ENCODE data around the gene G2E3. TPM values are rescaled to one million over a fixed set of nuclear protein-coding genes. Genes with fewer than 3 reads are reported as not detected.
A peak's percentile ranks its signal among the peaks of the same experiment; 100 is the strongest.
"Not testable (repeated sequence)": the region's sequence is repeated elsewhere in the genome, so short reads cannot be mapped to it uniquely, and the experiment has no call there.

Gene G2E3
- polyA plus RNA-seq, 1 donor = 16.0 TPM

DNA sequence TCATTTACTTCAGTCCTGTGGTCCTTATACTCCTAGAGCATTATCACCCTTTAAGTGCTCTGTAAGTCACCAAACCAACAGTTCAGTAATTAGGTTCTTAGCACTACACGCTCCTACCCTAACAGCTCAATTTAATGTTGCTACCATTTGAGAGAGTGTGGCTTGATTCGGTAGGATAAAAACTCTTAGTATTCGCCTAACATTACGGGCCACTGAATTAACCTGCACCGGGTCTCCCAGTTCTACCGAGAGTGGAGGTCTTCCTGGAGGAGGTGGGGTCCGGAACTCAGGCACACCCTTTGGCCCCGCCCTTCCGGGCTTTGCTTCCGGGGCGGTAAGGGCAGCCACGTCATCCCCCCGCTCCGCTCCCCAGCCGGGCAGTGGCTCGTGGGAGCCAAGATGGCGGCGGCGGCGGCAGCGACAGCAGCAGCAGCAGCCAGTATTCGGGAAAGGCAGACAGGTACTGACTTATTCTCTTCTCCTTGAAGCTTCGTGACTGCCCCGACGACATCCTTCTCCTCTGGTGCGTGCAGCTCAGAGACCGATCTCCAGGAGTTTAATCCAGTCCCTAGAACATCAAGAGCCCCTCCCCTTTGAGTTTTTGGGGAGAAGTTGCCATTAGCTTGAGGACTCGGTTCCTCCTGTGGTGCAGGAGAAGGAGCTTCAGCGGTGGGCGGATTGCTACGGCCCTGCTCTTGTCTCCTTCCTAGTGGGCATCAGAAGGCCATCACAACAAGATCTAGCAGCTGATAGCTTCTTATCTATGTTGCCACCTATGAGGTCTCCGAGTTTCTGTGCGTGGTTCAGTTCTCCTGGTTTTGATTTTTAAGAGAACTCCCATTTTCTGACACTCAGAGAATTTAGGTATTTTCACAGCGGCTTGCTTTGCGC lies 63.2 kb downstream of the G2E3 start, which contains the start of gene SCFD1:
SCFD1 (plus strand) TSS at position 380 of the 891 bp plus-strand sequence; CDS start at position 400, 20 bp downstream.
- 0% methylated on average over 4 of the region's 35 CpGs for WGBS (ENCODE audit: insufficient coverage, low lambda C conversion rate)
- H3K36me3 ChIP-seq (ENCODE audit: control insufficient read depth, insufficient read depth, low read length) = no peaks in the 10 kb centered on the region
- H3K27ac ChIP-seq (ENCODE audit: low read length) = peak within 1 kb of the TSS; percentile 95
- no peaks in the 10 kb centered on the region for H3K4me1 ChIP-seq (ENCODE audit: control insufficient read depth, insufficient read depth, low read length)
- DNase-seq = peak; percentile 93 to 96
- no peaks in the 10 kb centered on the region for H3K27me3 ChIP-seq (ENCODE audit: control insufficient read depth, insufficient read depth, low read length)
- H3K9me3 ChIP-seq (ENCODE audit: control insufficient read depth, low read depth, low read length) = no peaks in the 10 kb centered on the region
- peak within 1 kb of the TSS; percentile 92 for H3K4me3 ChIP-seq (ENCODE audit: low read length)

DNA sequence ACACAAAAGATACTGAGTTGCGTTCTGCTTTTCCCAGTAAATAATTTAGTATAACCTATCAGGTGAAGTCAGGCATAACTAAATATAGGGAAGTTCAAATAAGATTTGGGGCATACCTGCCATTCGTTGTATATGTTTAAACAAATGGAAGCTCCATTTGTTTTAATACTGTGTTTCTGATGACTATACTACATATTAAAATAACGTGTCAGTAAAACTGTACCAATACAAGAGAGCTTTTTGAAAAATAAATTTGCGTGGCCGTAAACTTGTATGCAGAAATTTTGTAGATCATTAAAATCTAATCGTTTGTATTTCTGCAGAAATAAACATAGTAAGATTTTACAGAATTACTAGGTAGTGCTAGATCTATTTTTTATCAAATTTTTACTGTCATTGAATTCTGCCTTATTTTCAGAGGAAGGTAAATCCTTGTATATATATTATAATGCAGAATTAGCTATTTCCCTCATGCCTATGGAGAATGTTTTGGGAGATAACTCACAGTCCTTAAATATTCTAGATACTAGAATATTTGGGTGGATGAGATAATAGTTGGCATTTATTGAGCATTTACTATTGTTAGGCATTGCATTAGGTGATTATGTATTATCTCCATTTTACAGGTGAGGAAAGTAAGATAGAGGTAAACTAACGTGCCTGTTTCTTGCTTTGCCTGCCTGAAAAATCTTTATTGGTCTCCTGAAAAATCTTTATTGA lies 64.6 kb downstream of the G2E3 start:
- WGBS (ENCODE audit: insufficient coverage, low lambda C conversion rate) = 87% methylated on average over 5 of the region's 7 CpGs
- H3K27ac ChIP-seq (ENCODE audit: low read length) = no peak overlapping the region

DNA sequence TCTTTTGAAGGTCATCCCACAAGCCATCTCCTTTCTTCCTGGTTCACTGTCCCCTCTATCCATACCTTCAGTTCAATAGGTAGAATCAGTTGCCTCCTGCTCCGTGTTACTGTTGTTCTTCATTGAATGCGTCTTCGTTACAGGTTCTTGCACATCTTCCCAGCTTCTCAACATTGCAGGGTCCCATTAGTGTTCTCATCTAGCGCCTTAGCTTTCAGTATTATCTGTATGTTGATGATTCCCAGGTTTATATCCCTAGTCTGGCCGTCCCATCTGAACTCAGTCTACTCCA lies 65.1 kb downstream of the G2E3 start:
- Histone ChIP-seq H3K27ac (ENCODE audit: low read length) (no peak overlapping the region), H3K27me3 (ENCODE audit: control insufficient read depth, insufficient read depth, low read length) (no peaks in the 10 kb centered on the region), H3K9me3 (ENCODE audit: control insufficient read depth, low read depth, low read length) (no peaks in the 10 kb centered on the region), H3K4me1 (ENCODE audit: control insufficient read depth, insufficient read depth, low read length) (no peaks in the 10 kb centered on the region), H3K36me3 (ENCODE audit: control insufficient read depth, insufficient read depth, low read length) (no peaks in the 10 kb centered on the region), H3K4me3 (ENCODE audit: low read length) (no peak overlapping the region)
- DNase-seq = no peak
- WGBS (ENCODE audit: insufficient coverage, low lambda C conversion rate) = 100% methylated on average over 1 of the region's 5 CpGs

More for the DNA sequence above, 64.6 kb downstream of the G2E3 start:
- DNase-seq = no peak
- Histone ChIP-seq H3K36me3 (ENCODE audit: control insufficient read depth, insufficient read depth, low read length) (no peaks in the 10 kb centered on the region), H3K9me3 (ENCODE audit: control insufficient read depth, low read depth, low read length) (no peaks in the 10 kb centered on the region), H3K4me3 (ENCODE audit: low read length) (peak overlapping the region; percentile 92), H3K4me1 (ENCODE audit: control insufficient read depth, insufficient read depth, low read length) (no peaks in the 10 kb centered on the region), H3K27me3 (ENCODE audit: control insufficient read depth, insufficient read depth, low read length) (no peaks in the 10 kb centered on the region)

DNA sequence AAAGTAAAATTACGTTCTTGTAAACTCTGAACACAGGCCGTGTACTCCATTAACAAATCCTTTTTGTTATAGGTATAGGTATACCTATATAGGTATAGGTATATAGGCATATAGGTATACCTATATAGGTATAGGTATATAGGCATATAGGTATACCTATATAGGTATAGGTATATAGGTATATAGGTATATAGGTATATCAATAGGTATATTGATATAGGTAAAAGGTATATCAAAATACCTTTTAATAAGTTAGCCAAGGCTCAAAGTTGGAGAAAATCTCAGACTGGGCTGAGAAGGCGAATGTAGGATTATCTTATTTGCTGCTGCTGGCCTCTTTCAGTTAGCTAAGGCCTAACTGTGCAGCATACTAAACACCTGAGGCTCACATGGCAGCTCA lies 66.6 kb downstream of the G2E3 start:
- no peak for DNase-seq
- Histone ChIP-seq H3K4me1 (ENCODE audit: control insufficient read depth, insufficient read depth, low read length) (no peaks in the 10 kb centered on the region), H3K27ac (ENCODE audit: low read length) (no peak overlapping the region), H3K36me3 (ENCODE audit: control insufficient read depth, insufficient read depth, low read length) (no peaks in the 10 kb centered on the region), H3K4me3 (ENCODE audit: low read length) (no peak overlapping the region), H3K9me3 (ENCODE audit: control insufficient read depth, low read depth, low read length) (no peaks in the 10 kb centered on the region), H3K27me3 (ENCODE audit: control insufficient read depth, insufficient read depth, low read length) (no peaks in the 10 kb centered on the region)
- no CpG with 5 or more reads among the region's 3 CpGs for WGBS (ENCODE audit: insufficient coverage, low lambda C conversion rate)

GRCh38 chr14:30629432-30629831 lies 70.5 kb downstream of the G2E3 start:
- H3K4me1 ChIP-seq (ENCODE audit: control insufficient read depth, insufficient read depth, low read length); H3K4me3 ChIP-seq (ENCODE audit: low read length); H3K9me3 ChIP-seq (ENCODE audit: control insufficient read depth, low read depth, low read length); H3K27me3 ChIP-seq (ENCODE audit: control insufficient read depth, insufficient read depth, low read length); H3K27ac ChIP-seq (ENCODE audit: low read length); DNase-seq: not testable (repeated sequence)
- H3K36me3 ChIP-seq (ENCODE audit: control insufficient read depth, insufficient read depth, low read length) = peaks cover 17% of the 10 kb centered on the region
- WGBS (ENCODE audit: insufficient coverage, low lambda C conversion rate) = 100% methylated on average over 1 of the region's 8 CpGs

GRCh38 chr14:30630248-30630647 lies 71.3 kb downstream of the G2E3 start:
- Histone ChIP-seq H3K9me3 (ENCODE audit: control insufficient read depth, low read depth, low read length) (no peaks in the 10 kb centered on the region), H3K27me3 (ENCODE audit: control insufficient read depth, insufficient read depth, low read length) (no peaks in the 10 kb centered on the region)
- no peak for DNase-seq

GRCh38 chr14:30632730-30633129 lies 73.8 kb downstream of the G2E3 start:
- Histone ChIP-seq H3K27me3 (ENCODE audit: control insufficient read depth, insufficient read depth, low read length) (no peaks in the 10 kb centered on the region), H3K4me3 (ENCODE audit: low read length) (no peak overlapping the region), H3K36me3 (ENCODE audit: control insufficient read depth, insufficient read depth, low read length) (peaks cover 36% of the 10 kb centered on the region), H3K4me1 (ENCODE audit: control insufficient read depth, insufficient read depth, low read length) (no peaks in the 10 kb centered on the region), H3K27ac (ENCODE audit: low read length) (no peak overlapping the region), H3K9me3 (ENCODE audit: control insufficient read depth, low read depth, low read length) (no peaks in the 10 kb centered on the region)
- WGBS (ENCODE audit: insufficient coverage, low lambda C conversion rate) = no CpG with 5 or more reads among the region's 1 CpG
- DNase-seq = no peak

More at GRCh38 chr14:30630248-30630647, 71.3 kb downstream of the G2E3 start:
- H3K4me1 ChIP-seq (ENCODE audit: control insufficient read depth, insufficient read depth, low read length) = no peaks in the 10 kb centered on the region
- H3K27ac ChIP-seq (ENCODE audit: low read length) = no peak overlapping the region
- no peak overlapping the region for H3K4me3 ChIP-seq (ENCODE audit: low read length)
- H3K36me3 ChIP-seq (ENCODE audit: control insufficient read depth, insufficient read depth, low read length) = peaks cover 25% of the 10 kb centered on the region

DNA sequence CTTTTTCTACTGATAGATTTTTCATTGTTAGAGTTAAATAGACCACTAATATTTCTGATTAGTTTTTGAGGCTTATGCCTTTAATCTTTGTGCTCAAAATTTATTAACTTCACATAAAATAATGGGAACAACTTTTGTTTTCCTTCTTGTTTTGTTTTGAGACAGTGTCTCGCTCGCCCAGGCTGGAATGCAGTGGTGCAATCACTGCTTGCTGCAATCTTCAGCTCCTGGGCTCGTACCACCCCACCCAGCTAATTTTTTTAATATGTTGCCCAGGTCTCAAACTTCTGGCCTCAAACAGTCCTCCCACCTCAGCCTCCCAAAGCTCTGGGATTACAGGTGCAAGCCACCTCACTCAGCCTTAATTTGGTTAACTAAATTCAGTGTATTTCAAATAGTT lies 80.0 kb downstream of the G2E3 start:
- DNase-seq = no peak
- Histone ChIP-seq H3K27ac (ENCODE audit: low read length) (no peak overlapping the region), H3K27me3 (ENCODE audit: control insufficient read depth, insufficient read depth, low read length) (no peaks in the 10 kb centered on the region), H3K36me3 (ENCODE audit: control insufficient read depth, insufficient read depth, low read length) (peaks cover 27% of the 10 kb centered on the region), H3K9me3 (ENCODE audit: control insufficient read depth, low read depth, low read length) (no peaks in the 10 kb centered on the region), H3K4me3 (ENCODE audit: low read length) (no peak overlapping the region), H3K4me1 (ENCODE audit: control insufficient read depth, insufficient read depth, low read length) (peaks cover 3% of the 10 kb centered on the region)
- WGBS (ENCODE audit: insufficient coverage, low lambda C conversion rate) = 90% methylated on average over 2 of the region's 3 CpGs

GRCh38 chr14:30641207-30641606 lies 82.2 kb downstream of the G2E3 start:
- Histone ChIP-seq H3K36me3 (ENCODE audit: control insufficient read depth, insufficient read depth, low read length) (peaks cover 21% of the 10 kb centered on the region), H3K27ac (ENCODE audit: low read length) (no peak overlapping the region), H3K4me1 (ENCODE audit: control insufficient read depth, insufficient read depth, low read length) (peaks cover 3% of the 10 kb centered on the region), H3K4me3 (ENCODE audit: low read length) (no peak overlapping the region), H3K9me3 (ENCODE audit: control insufficient read depth, low read depth, low read length) (peaks cover 11% of the 10 kb centered on the region), H3K27me3 (ENCODE audit: control insufficient read depth, insufficient read depth, low read length) (no peaks in the 10 kb centered on the region)
- DNase-seq = no peak
- WGBS (ENCODE audit: insufficient coverage, low lambda C conversion rate) = no CpG with 5 or more reads among the region's 1 CpG

DNA sequence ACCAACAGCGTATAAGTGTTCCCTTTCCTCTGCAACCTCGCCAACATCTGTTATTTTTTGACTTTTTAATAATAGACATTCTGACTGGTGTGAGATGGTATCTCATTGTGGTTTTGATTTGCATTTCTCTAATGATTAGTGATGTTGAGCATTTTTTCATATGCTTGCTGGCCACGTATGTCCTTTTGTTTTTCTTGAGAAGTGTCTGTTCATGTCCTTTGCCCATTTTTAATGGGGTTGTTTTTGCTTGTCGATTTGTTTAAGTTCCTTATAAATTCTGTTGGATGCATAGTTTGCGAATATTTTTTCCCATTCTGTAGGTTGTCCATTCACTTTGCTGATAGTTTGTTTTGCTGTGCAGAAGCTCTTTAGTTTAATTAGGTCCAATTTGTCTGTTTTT lies 85.5 kb downstream of the G2E3 start:
- peaks cover 11% of the 10 kb centered on the region for H3K9me3 ChIP-seq (ENCODE audit: control insufficient read depth, low read depth, low read length)
- H3K4me3 ChIP-seq (ENCODE audit: low read length); H3K27me3 ChIP-seq (ENCODE audit: control insufficient read depth, insufficient read depth, low read length); H3K27ac ChIP-seq (ENCODE audit: low read length); DNase-seq; H3K4me1 ChIP-seq (ENCODE audit: control insufficient read depth, insufficient read depth, low read length): not testable (repeated sequence)
- H3K36me3 ChIP-seq (ENCODE audit: control insufficient read depth, insufficient read depth, low read length) = peaks cover 20% of the 10 kb centered on the region
- WGBS (ENCODE audit: insufficient coverage, low lambda C conversion rate) = 100% methylated on average over 4 of the region's 5 CpGs
